ENCODE data around the gene MRPS26.

DNA sequence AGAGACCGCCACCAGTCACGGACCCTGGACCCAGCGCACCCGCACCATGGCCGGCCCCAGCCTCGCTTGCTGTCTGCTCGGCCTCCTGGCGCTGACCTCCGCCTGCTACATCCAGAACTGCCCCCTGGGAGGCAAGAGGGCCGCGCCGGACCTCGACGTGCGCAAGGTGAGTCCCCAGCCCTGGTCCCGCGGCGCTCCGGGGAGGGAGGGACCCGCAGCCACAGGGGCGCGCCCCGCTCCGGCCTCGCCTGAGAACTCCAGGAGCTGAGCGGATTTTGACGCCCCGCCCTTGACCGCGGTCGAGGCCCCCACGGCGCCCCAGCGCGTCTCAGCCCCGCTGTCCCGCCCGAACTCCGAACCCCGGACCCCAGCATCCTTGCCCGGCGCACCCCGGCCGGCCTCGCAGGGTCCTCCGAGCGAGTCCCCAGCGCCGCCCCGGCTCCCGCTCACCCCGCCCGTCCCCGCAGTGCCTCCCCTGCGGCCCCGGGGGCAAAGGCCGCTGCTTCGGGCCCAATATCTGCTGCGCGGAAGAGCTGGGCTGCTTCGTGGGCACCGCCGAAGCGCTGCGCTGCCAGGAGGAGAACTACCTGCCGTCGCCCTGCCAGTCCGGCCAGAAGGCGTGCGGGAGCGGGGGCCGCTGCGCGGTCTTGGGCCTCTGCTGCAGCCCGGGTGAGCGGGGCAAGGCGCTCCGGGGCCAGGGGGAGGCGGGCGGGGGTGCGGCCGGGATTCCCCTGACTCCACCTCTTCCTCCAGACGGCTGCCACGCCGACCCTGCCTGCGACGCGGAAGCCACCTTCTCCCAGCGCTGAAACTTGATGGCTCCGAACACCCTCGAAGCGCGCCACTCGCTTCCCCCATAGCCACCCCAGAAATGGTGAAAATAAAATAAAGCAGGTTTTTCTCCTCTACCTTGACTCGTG is 26.0 kb downstream of the MRPS26 start, which contains the start of gene OXT:
- TF ChIP-seq CTCF (IDR thresholded peaks at IDR 0.05) (no peak), POLR2A (IDR thresholded peaks at IDR 0.05) (no peak)

Measured in Peyer's patch (tissue), 4 donors.